Effector CD4-positive, alpha-beta T cell (primary cell): ENCODE results near the gene SMOC1.
"Not testable (repeated sequence)": the region's sequence is repeated elsewhere in the genome, so short reads cannot be mapped to it uniquely, and the experiment has no call there.

Source experiments
- DNase-seq: peaks from one replicate; pipeline ENCODE4 v3.0.0-alpha.2; 2020

The SMOC1 gene

DNA sequence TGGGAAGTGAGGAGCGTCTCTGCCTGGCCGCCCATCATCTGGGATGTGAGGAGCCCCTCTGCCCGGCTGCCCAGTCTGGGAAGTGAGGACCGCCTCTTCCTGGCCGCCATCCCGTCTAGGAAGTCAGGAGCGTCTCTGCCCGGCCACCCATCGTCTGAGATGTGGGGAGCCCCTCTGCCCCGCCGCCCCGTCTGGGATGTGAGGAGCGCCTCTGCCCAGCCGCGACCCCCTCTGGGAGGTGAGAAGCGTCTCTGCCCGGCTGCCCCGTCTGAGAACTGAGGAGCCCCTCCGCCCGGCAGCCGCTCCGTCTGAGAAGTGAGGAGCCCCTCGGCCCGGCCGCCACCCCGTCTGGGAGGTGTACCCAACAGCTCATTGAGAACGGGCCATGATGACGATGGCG, 23.8 kb downstream of the SMOC1 start:
- DNase-seq: not testable (repeated sequence)

DNA sequence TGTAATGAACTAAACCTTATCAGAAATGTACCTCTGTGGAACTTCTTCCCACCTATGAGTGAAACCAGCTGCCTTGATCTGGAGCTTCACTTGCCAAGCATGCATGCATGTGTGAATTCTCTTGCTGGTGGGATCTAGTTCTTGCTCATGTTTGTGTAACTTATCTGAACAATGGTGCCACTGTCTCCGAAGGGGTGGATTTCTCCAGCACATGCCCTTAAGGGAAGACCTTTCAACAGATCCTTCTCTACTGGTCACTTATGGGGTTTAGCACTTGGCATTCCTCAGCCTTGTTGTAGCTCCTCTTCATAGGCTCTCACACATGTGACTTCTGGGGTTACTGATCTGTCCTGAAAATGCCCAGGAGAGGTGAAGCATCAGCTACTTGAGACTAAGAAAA, 25.0 kb downstream of the SMOC1 start:
- no peak for DNase-seq

- DNase-seq: no peak
Observed at GRCh38 chr14:69906201-69906600, 27.0 kb downstream of the SMOC1 start.

- no peak for DNase-seq
Observed at GRCh38 chr14:69909826-69910550, 30.8 kb downstream of the SMOC1 start.

DNA sequence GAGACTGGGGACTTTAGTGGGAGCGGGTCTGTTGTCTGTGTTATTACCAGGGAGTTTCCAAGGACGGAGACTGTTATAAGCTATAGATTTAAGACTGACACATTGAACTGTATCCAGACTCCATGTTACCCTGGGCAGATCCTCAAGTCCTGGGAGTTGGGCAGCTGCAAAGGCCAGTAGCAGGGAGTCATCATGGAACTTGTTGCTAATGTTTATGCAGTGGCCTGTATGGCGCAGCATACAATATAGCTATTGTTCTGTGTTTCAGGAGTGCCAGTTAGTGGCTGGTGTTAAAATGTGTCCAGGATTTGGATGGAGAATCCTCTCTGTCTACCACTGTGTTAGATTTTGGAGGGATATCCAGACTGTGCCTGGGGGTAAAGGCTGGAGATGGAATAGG, 31.7 kb downstream of the SMOC1 start:
- no peak for DNase-seq

DNA sequence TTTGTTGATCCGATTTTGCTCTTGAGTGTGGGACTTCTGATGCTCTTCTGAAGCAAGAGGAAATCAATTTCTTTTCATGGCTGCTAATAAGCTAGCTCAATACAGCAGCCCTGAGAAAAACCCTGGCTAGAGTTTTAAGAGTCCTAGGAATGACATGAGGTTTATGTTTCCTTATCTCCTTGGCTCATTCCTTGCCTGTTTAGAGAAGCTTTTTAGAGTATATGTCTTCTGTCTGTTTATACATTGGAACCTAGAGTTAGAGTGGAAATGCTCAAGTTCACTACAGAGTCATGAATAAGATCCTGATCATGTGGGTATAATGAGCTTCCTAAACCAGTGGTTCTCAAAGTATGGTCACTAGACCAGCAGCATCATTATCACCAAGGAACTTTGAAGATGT, 34.5 kb downstream of the SMOC1 start:
- DNase-seq: no peak

DNA sequence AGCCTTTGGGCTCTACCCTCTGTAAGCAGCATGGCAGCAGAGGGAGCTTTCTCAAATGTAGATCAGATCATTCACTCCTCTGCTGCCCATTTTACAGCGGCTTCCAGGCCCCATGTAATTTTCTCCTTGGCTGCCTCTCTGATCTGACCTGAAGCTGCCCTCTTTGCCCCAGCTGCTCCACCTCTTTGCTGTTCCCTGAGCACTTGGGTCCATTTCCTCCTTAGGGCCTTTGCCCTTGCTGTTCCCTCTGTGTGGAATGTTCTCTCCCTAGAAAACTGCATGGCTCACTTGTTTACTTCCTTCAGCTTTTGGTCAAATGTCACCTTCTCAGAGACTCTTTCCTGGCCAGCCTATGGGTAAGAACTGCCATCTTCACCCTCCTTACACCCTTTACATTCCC, 37.2 kb downstream of the SMOC1 start:
- no peak for DNase-seq

DNA sequence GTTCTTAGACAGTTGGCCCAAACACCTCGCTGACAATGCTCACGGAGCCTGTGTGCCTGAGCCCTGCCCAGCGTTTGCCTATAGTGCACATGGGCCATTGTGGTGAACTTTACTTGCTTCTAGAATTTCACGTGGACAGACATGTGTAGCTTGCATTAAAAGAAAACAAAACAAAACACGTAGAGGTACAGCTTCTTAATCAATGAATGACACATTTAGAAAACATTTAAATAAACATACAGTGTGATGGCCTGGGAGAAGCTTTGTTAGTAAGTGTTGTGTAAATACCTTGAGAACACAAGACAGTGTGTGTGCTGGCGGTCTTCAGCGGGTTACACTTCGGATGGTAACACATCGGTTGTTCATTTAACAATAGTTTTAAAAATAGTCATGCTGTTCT, 38.1 kb downstream of the SMOC1 start:
- DNase-seq: no peak

DNA sequence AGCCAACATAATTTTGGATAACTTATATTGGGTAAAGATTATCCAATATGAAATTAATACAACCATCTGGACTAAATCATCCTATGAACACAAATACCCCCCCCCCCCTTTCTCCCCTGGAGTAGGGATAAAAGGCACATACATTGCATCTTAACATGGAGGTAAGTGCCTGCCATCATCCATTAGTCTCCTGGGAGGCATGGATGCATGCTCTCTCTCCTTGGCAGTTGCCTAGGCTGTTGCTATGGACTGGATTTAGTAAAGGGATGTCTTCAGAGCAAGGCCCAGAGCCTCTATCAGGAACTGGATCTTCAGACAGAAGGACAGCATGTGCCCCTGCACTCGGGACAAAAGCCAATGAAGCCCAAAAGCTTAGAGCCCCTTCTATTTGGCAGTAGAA, 40.6 kb downstream of the SMOC1 start:
- DNase-seq: no peak

- no peak for DNase-seq
Observed at GRCh38 chr14:69921052-69921451, 41.8 kb downstream of the SMOC1 start.

- DNase-seq: no peak
Observed at GRCh38 chr14:69922198-69922597, 43.0 kb downstream of the SMOC1 start.

DNA sequence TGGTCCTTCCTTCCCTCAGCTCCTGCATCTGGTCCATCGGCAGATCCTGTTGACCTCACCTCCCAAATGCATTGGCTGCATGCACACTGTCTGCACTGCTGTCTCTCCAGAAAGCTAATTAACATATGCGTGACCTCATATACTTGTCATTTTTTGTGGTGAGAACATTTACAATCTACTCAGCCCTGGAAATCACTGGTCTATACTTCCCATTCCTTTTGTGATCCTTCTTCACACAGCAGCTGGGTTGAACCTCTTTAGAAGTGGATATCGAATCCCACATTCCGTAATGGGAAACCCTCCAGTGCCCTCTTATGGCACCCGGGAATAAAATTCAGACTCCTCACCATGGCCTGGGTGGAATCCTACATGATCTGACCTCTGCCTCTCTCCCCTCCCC, 45.0 kb downstream of the SMOC1 start:
- DNase-seq: no peak

- DNase-seq: no peak
Observed at GRCh38 chr14:69928111-69928523, 48.9 kb downstream of the SMOC1 start.

GRCh38 chr14:69930780-69931379, 51.7 kb downstream of the SMOC1 start:
- DNase-seq: no peak

DNA sequence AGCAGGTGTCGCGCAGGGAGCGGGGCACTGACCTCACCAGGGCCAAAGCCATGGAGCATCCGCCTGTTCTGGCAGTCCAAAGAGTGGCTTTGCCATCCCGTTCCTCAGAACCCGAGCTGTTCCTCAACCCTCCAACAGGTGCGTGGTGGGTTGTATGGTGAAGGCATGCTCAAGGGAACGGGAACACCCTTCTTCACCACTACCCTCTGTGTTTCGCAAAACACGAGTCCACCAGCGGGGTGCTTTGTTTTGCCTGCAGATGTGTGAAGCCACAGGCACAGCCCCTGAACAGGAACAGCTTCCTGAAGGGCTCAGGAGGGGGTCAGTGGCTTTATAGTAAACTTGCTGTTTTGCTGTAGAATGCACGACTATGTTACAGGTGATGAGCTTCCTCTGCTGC, 52.7 kb downstream of the SMOC1 start:
- DNase-seq: no peak

- no peak for DNase-seq
Observed at GRCh38 chr14:69932391-69932790, 53.2 kb downstream of the SMOC1 start.

- DNase-seq: no peak
Observed at GRCh38 chr14:69933623-69934275, 54.5 kb downstream of the SMOC1 start.

DNA sequence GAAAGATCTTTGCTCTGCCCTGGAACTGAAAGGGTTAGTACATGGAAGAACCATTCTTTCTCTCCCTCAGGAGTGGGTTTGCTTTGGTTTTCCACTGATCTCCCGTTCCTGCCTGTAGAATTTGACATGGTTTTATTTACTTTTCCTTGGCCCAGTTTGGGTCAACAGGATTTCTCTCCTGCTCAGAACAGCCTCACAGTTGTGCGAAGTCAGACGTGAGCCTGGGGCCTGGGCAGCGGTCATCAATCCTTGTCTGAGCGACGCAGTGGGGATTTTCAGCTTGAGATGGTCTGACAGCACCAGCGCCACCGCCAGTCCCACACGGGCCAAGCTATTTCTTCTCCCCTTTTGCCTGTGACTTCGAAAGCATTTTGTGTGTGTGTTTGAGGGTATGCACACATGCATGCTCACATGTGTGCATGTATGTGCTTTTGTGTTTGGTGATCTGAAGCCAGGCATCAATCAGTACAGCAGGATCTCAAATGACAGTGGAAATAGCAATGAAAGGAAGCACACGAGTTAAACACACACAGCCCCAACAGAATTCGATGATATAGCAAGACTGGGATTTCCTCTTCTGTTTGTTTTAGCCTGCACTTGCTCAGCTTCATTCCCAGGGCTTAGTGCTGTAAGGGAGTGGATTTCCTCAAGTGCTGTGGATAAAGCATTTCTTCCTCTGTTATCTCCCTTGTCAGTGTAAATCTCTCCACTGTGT, 58.3 kb downstream of the SMOC1 start:
- no peak for DNase-seq

DNA sequence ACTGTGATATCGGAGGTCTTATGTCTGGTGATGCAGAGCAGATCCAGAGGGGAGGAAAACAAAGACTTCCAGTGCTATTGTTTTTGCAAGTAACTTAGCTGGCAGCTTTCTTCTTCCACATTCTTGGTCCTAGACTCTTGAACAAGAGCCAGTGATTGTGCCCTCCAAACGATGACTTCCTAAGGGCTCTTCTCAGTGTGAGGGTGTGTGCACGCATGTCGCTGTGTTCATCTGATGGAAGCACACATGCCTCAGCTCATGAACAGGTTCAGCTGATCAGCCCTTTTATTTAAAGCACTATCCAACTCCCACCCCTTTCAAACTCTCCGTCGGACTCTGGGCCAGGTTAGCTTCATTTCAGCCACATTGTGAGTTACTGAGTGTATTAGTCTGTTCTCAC, 59.5 kb downstream of the SMOC1 start:
- no peak for DNase-seq

GRCh38 chr14:69941768-69942742, 62.8 kb downstream of the SMOC1 start:
- DNase-seq: no peak

DNA sequence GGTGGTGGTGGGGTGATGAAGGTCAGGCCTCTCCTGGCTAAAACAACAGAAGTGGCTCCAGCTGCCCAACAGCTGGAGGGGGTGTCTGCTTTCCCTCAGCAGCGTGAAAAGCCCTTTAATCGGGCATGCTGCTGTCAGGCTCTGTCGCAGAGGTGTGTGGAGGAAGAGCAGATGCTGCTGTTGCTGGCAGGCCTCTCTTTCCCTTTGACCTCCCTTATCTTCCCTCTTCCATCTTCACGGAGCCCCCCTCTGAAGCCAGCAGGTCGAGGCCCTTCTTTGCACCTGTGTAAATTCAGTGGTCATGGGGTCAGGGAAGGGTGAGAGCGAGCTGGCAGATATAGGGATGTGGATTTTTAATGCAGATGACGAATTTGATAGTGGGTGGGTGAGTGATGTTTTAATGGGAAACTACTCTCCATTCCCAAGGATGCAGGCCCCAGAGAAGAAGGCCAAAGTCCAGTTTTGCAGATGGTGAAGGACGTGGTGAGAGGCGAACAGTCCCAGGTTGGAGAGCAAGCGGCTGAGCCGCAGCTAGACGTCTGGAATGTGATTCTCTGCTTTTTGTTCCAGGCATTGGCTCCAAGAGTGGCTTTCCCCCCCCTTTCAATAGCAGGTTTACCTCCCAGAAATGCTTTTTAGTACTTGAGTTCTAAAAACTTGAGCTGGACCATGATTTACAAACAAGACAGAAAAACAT, 64.0 kb downstream of the SMOC1 start:
- no peak for DNase-seq

DNA sequence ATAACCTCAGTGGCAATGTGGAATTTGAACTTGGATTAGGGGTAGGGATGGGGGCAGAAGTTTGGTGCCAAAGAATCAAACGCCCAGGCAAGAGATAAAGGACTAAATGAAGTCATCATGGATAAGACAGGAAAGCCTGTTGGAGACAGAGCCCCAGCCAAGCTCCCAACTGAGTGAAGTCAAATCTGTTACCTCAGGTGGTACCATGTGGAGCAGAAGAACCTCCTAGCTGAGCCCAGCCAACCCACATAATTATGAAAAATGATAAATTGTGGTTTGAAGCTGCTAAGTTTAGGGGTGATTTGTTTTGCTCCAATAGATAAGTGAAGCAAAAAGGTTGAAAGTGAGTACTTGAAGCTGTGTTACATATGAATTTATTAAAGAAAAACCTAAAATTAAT, 66.1 kb downstream of the SMOC1 start:
- no peak for DNase-seq
